Measurements from ENCODE around the gene UBR3.

UBR3 gene

GRCh38 chr2:170098626-170099312 lies 271.5 kb downstream of the UBR3 start:
- H3K4me1 ChIP-seq (ENCODE audit: insufficient read depth, low read length, poor library complexity, severe bottlenecking) = no peaks in the 10 kb centered on the region
- H3K36me3 ChIP-seq (ENCODE audit: insufficient read depth, low read length) = no peaks in the 10 kb centered on the region
- H2AFZ ChIP-seq (ENCODE audit: low read length) = no peak overlapping the region
- no peaks in the 10 kb centered on the region for H3K9me2 ChIP-seq (replicated peaks; ENCODE audit: low read depth, low read length)
- TF ChIP-seq EZH2phosphoT487 (IDR thresholded peaks at IDR 0.05; ENCODE audit: borderline replicate concordance) (no peak), CTCF (conservative IDR thresholded peaks at IDR 0.05; ENCODE audit: low read length) (no peak)
- H3K4me3 ChIP-seq (ENCODE audit: low read length, poor library complexity, severe bottlenecking) = no peak overlapping the region
- no peaks in the 10 kb centered on the region for H3K79me2 ChIP-seq (ENCODE audit: insufficient read depth, low read length)
- H3K4me2 ChIP-seq (ENCODE audit: low read depth, low read length, poor library complexity, severe bottlenecking) = no peak overlapping the region
- H3K9me3 ChIP-seq (ENCODE audit: insufficient read depth, low read depth, low read length) = no peaks in the 10 kb centered on the region
- H3K9ac ChIP-seq (ENCODE audit: low read depth, low read length, poor library complexity, severe bottlenecking) = no peak overlapping the region
- no peaks in the 10 kb centered on the region for H3K27me3 ChIP-seq (ENCODE audit: insufficient read depth, low read length, poor library complexity, severe bottlenecking)
- H3F3A ChIP-seq (ENCODE audit: low read depth) = no peaks in the 10 kb centered on the region
- H4K20me1 ChIP-seq (ENCODE audit: insufficient read depth, low read length, poor library complexity, severe bottlenecking) = no peaks in the 10 kb centered on the region

GRCh38 chr2:170101789-170102188 lies 274.5 kb downstream of the UBR3 start:
- Histone ChIP-seq H3K9me3 (ENCODE audit: insufficient read depth, low read depth, low read length) (no peaks in the 10 kb centered on the region), H3K9ac (ENCODE audit: low read depth, low read length, poor library complexity, severe bottlenecking) (no peak overlapping the region), H3K4me1 (ENCODE audit: insufficient read depth, low read length, poor library complexity, severe bottlenecking) (no peaks in the 10 kb centered on the region), H3K36me3 (ENCODE audit: insufficient read depth, low read length) (no peaks in the 10 kb centered on the region), H3K4me3 (ENCODE audit: low read length, poor library complexity, severe bottlenecking) (no peak overlapping the region), H3K9me2 (replicated peaks; ENCODE audit: low read depth, low read length) (no peaks in the 10 kb centered on the region), H2AFZ (ENCODE audit: low read length) (no peak overlapping the region), H4K20me1 (ENCODE audit: insufficient read depth, low read length, poor library complexity, severe bottlenecking) (no peaks in the 10 kb centered on the region), H3F3A (ENCODE audit: low read depth) (no peaks in the 10 kb centered on the region), H3K79me2 (ENCODE audit: insufficient read depth, low read length) (no peaks in the 10 kb centered on the region), H3K27me3 (ENCODE audit: insufficient read depth, low read length, poor library complexity, severe bottlenecking) (no peaks in the 10 kb centered on the region), H3K4me2 (ENCODE audit: low read depth, low read length, poor library complexity, severe bottlenecking) (no peak overlapping the region)
- TF ChIP-seq CTCF (conservative IDR thresholded peaks at IDR 0.05; ENCODE audit: low read length) (no peak), EZH2phosphoT487 (IDR thresholded peaks at IDR 0.05; ENCODE audit: borderline replicate concordance) (no peak)

GRCh38 chr2:170106102-170106840 lies 279.0 kb downstream of the UBR3 start:
- Histone ChIP-seq H3K9me3 (ENCODE audit: insufficient read depth, low read depth, low read length) (no peaks in the 10 kb centered on the region), H3K4me2 (ENCODE audit: low read depth, low read length, poor library complexity, severe bottlenecking) (no peak overlapping the region), H3K4me3 (ENCODE audit: low read length, poor library complexity, severe bottlenecking) (no peak overlapping the region), H3K36me3 (ENCODE audit: insufficient read depth, low read length) (no peaks in the 10 kb centered on the region), H3K9me2 (replicated peaks; ENCODE audit: low read depth, low read length) (no peaks in the 10 kb centered on the region), H3F3A (ENCODE audit: low read depth) (no peaks in the 10 kb centered on the region), H3K27me3 (ENCODE audit: insufficient read depth, low read length, poor library complexity, severe bottlenecking) (no peaks in the 10 kb centered on the region), H3K4me1 (ENCODE audit: insufficient read depth, low read length, poor library complexity, severe bottlenecking) (no peaks in the 10 kb centered on the region), H2AFZ (ENCODE audit: low read length) (no peak overlapping the region), H3K9ac (ENCODE audit: low read depth, low read length, poor library complexity, severe bottlenecking) (no peak overlapping the region), H4K20me1 (ENCODE audit: insufficient read depth, low read length, poor library complexity, severe bottlenecking) (no peaks in the 10 kb centered on the region), H3K79me2 (ENCODE audit: insufficient read depth, low read length) (no peaks in the 10 kb centered on the region)
- TF ChIP-seq EZH2phosphoT487 (IDR thresholded peaks at IDR 0.05; ENCODE audit: borderline replicate concordance) = no peak
- TF ChIP-seq CTCF (conservative IDR thresholded peaks at IDR 0.05; ENCODE audit: low read length) = no peak

Data from Loucy (cell line).